Osteoblast (primary cell): ENCODE measurements around the gene SLC6A4. TPM values are rescaled to one million over a fixed set of nuclear protein-coding genes. Genes with fewer than 3 reads are reported as not detected.

Experiments
- DNase-seq: peaks from one replicate; pipeline ENCODE4 v3.0.0; 2011; ENCODE audit warnings: low spot score, mixed read lengths; ENCODE audit not compliant: insufficient read length; ENCODE audit errors: missing footprints
- H2AFZ ChIP-seq: 2 replicates; pipeline ENCODE4 v1.6.0; 2011; ENCODE audit warnings: mild to moderate bottlenecking, low read length
- H3K27ac ChIP-seq: 2 replicates; pipeline ENCODE4 v1.5.1; 2011; ENCODE audit warnings: mild to moderate bottlenecking, low read depth, low read length, moderate library complexity
- H3K27me3 ChIP-seq: 2 replicates; pipeline ENCODE4 v1.6.0; 2012; ENCODE audit warnings: mild to moderate bottlenecking, control low read depth, inconsistent platforms, low read length, moderate library complexity; ENCODE audit not compliant: insufficient read depth
- H3K36me3 ChIP-seq: 2 replicates; pipeline ENCODE4 v1.5.1; 2011; ENCODE audit warnings: mild to moderate bottlenecking, low read length, control low read depth, moderate library complexity; ENCODE audit not compliant: insufficient read depth
- H3K4me1 ChIP-seq: 2 replicates; pipeline ENCODE4 v1.5.1; 2011; ENCODE audit warnings: mild to moderate bottlenecking, low read length, control low read depth, moderate library complexity; ENCODE audit not compliant: insufficient read depth
- H3K4me2 ChIP-seq: 2 replicates; pipeline ENCODE4 v1.6.0; 2011; ENCODE audit warnings: mild to moderate bottlenecking, low read length; ENCODE audit not compliant: insufficient read depth
- H3K4me3 ChIP-seq: fragments of 200-600 bp; sonication (generic); 3 replicates; pipeline ENCODE4 v1.5.1; 2012; ENCODE audit warnings: mild to moderate bottlenecking, low read length, inconsistent platforms; ENCODE audit not compliant: insufficient read depth
- H3K79me2 ChIP-seq: 2 replicates; pipeline ENCODE4 v1.6.0; 2012; ENCODE audit warnings: mild to moderate bottlenecking, low read length, control low read depth, inconsistent platforms; ENCODE audit not compliant: insufficient read depth
- H3K9me3 ChIP-seq: 2 replicates; pipeline ENCODE4 v1.5.1; 2011; ENCODE audit warnings: low read depth, low read length, control low read depth
- H4K20me1 ChIP-seq: 2 replicates; pipeline ENCODE4 v1.6.0; 2012; ENCODE audit warnings: mild to moderate bottlenecking, low read length, control low read depth; ENCODE audit not compliant: insufficient read depth
- total RNA-seq: library from RNA; depleted of rRNA; stranded (reverse); fragments of >200 nt; gene quantifications from 2 replicates; pipeline ENCODE4 v1.2.3, GENCODE V29; 2012
- TF ChIP-seq, protein P1 (sequence below): IDR thresholded peaks from 2 replicates; pipeline ENCODE4 v1.5.1; 2011; ENCODE audit warnings: mild to moderate bottlenecking, low read depth, low read length, moderate library complexity; ENCODE audit errors: extremely low read depth

SLC6A4 gene
- total RNA-seq, 1 donor = 0.36 TPM

DNA sequence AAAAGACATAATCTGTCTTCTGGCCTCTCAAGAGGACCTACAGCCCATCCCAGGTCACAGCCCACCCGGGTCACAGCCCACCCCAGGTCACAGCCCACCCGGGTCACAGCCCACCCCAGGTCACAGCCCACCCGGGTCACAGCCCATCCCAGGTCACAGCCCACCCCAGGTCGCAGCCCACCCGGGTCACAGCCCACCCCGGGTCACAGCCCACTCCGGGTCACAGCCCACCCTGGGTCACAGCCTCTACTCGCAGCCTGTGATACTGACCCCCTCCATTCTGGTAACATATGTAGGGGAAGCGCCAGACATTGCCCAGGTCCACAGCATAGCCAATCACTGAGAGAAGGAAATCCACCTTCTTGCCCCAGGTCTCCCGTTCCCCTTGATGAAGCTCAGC lies 14.2 kb downstream of the SLC6A4 start:
- no peaks in the 10 kb centered on the region for H3K79me2 ChIP-seq
- no peaks in the 10 kb centered on the region for H4K20me1 ChIP-seq
- peaks cover 26% of the 10 kb centered on the region for H3K27me3 ChIP-seq
- H3K4me3 ChIP-seq = no peak overlapping the region
- no peak for DNase-seq
- H3K4me2 ChIP-seq = no peak overlapping the region
- TF ChIP-seq, protein P1, sequence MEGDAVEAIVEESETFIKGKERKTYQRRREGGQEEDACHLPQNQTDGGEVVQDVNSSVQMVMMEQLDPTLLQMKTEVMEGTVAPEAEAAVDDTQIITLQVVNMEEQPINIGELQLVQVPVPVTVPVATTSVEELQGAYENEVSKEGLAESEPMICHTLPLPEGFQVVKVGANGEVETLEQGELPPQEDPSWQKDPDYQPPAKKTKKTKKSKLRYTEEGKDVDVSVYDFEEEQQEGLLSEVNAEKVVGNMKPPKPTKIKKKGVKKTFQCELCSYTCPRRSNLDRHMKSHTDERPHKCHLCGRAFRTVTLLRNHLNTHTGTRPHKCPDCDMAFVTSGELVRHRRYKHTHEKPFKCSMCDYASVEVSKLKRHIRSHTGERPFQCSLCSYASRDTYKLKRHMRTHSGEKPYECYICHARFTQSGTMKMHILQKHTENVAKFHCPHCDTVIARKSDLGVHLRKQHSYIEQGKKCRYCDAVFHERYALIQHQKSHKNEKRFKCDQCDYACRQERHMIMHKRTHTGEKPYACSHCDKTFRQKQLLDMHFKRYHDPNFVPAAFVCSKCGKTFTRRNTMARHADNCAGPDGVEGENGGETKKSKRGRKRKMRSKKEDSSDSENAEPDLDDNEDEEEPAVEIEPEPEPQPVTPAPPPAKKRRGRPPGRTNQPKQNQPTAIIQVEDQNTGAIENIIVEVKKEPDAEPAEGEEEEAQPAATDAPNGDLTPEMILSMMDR = no peak
- no peak overlapping the region for H2AFZ ChIP-seq
- H3K9me3 ChIP-seq = no peaks in the 10 kb centered on the region
- H3K4me1 ChIP-seq = no peaks in the 10 kb centered on the region
- H3K36me3 ChIP-seq = no peaks in the 10 kb centered on the region
- H3K27ac ChIP-seq = no peak overlapping the region

DNA sequence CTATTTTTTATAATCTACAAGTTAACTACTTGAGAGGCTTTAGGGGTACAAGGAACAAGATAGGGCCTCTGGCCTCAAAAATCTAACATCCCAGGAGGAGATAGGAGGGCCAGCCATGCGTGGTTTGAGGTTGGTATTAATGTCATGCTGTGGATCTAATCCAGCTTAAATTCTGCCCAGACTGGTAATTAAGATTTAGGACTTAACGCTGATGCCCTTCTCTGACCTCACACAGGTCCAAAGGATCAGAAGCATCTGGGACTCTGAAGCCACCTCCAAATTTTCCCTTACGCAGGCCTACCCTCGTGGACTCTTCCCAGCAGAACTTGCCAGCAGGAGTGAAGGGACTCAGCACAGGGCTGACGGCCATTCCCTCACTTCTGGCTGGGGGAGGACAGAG lies 15.1 kb downstream of the SLC6A4 start:
- H3K27me3 ChIP-seq = peaks cover 18% of the 10 kb centered on the region
- no peak for DNase-seq
- H2AFZ ChIP-seq = no peak overlapping the region
- no peak overlapping the region for H3K4me2 ChIP-seq
- no peaks in the 10 kb centered on the region for H4K20me1 ChIP-seq
- no peaks in the 10 kb centered on the region for H3K79me2 ChIP-seq
- TF ChIP-seq, protein P1 = no peak
- H3K27ac ChIP-seq = no peak overlapping the region
- H3K4me1 ChIP-seq = no peaks in the 10 kb centered on the region
- H3K9me3 ChIP-seq = no peaks in the 10 kb centered on the region
- no peaks in the 10 kb centered on the region for H3K36me3 ChIP-seq
- H3K4me3 ChIP-seq = no peak overlapping the region

DNA sequence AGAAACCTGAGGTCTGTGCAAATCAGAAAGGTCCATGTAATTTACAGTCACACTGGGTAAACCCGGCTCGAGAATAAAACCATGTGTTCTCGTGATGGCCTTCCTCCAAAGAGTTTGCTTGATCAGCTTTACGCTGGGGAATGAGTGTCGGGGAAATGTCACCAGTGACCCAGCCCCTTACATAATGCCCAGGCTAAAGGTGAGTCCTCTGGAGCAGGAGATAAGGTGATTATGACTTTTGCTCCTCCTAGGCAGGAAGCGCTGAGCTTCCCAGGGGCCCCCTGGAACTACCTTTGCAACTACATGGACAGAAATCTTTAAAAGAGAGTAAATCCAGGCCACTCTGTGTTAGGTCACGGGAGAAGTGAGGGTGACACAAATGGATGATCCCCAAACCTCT lies 15.7 kb downstream of the SLC6A4 start:
- no peaks in the 10 kb centered on the region for H3K9me3 ChIP-seq
- peaks cover 13% of the 10 kb centered on the region for H3K27me3 ChIP-seq
- H3K27ac ChIP-seq = no peak overlapping the region
- DNase-seq = no peak
- no peaks in the 10 kb centered on the region for H4K20me1 ChIP-seq
- H3K36me3 ChIP-seq = no peaks in the 10 kb centered on the region
- H3K4me3 ChIP-seq = no peak overlapping the region
- no peaks in the 10 kb centered on the region for H3K79me2 ChIP-seq
- H3K4me1 ChIP-seq = no peaks in the 10 kb centered on the region
- H3K4me2 ChIP-seq = no peak overlapping the region
- H2AFZ ChIP-seq = no peak overlapping the region
- TF ChIP-seq, protein P1 = no peak

DNA sequence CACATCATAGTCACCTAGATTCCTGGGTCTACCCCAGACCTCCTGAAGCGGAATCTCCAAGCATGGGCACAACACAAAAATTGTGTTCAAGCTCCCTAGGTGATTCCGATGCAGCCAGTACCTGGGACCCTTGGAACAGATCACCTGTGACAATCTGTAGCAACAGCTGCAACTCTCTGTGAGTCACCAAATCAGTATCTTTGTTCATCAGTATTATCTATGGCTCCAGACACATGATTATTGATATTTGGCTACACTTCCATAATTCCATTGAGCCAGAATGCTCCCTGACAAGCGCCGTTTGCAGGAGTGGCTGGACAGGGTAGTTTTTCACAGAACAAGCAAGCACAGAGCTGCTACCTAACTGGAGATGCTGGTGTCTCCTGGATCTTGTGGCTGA lies 16.2 kb downstream of the SLC6A4 start:
- H3K4me3 ChIP-seq = no peak overlapping the region
- TF ChIP-seq, protein P1 = no peak
- H3K4me2 ChIP-seq = no peak overlapping the region
- H3K27ac ChIP-seq = no peak overlapping the region
- no peaks in the 10 kb centered on the region for H3K36me3 ChIP-seq
- no peak overlapping the region for H2AFZ ChIP-seq
- H3K4me1 ChIP-seq = no peaks in the 10 kb centered on the region
- no peaks in the 10 kb centered on the region for H3K9me3 ChIP-seq
- H3K79me2 ChIP-seq = no peaks in the 10 kb centered on the region
- peaks cover 8% of the 10 kb centered on the region for H3K27me3 ChIP-seq
- H4K20me1 ChIP-seq = no peaks in the 10 kb centered on the region
- no peak for DNase-seq
